Measurements from ENCODE around the gene BBS7. TPM values are rescaled to one million over a fixed set of nuclear protein-coding genes. Genes with fewer than 3 reads are reported as not detected.
A peak's percentile ranks its signal among the peaks of the same experiment; 100 is the strongest.

BBS7 gene
- total and polyA plus RNA-seq, 9 of the 15 experiments (the other 6 are each of a cell fraction or from before 2014, with no cell fraction given) = 13.4 to 25.8 (median 16.4) TPM

GRCh38 chr4:121800961-121801714 is 69.1 kb downstream of the BBS7 start, which contains the start of gene EXOSC9 (continued):
- peak; percentile 54; the same call in 1 of the 2 replicates for TF ChIP-seq CHAMP1 (IDR thresholded peaks at IDR 0.05)
- peak; percentile 77; the same call in 1 of the 2 replicates for TF ChIP-seq ELF1 (tag; IDR thresholded peaks at IDR 0.05)
- peak; percentile 73 for TF ChIP-seq BRD9 (IDR thresholded peaks at IDR 0.05; ENCODE audit: low read depth, partially characterized antibody)
- peak; percentile 83; a peak in 1 of 4 replicates for TF ChIP-seq SIN3A (IDR thresholded peaks at IDR 0.05; ENCODE audit: borderline replicate concordance in 2 of 2, control insufficient read depth in 1 of 2, low read depth in 2 of 2, low read length in 2 of 2)
- TF ChIP-seq SNAPC5 (CRISPR knock-in tag; IDR thresholded peaks at IDR 0.05) = no peak
- peak; percentile 58 for TF ChIP-seq TEAD4 (IDR thresholded peaks at IDR 0.05; ENCODE audit: low read length)
- no peak for TF ChIP-seq TEAD4 (CRISPR knock-in tag; IDR thresholded peaks at IDR 0.05; ENCODE audit: borderline replicate concordance)
- peak; percentile 59 for TF ChIP-seq SOX6 (IDR thresholded peaks at IDR 0.05)
- no peak for TF ChIP-seq RFX1 (IDR thresholded peaks at IDR 0.05)
- peak; percentile 59 for TF ChIP-seq SMARCA4 (IDR thresholded peaks at IDR 0.05)
- peak; percentile 79 for TF ChIP-seq SAP30 (IDR thresholded peaks at IDR 0.05; ENCODE audit: borderline replicate concordance, insufficient read depth, low read depth, low read length, poor library complexity, severe bottlenecking)
- peak; percentile 80; the same call in 1 of the 2 replicates for TF ChIP-seq POLR2AphosphoS2 (IDR thresholded peaks at IDR 0.05; ENCODE audit: low read length)
- TF ChIP-seq CUX1 (CRISPR knock-in tag; IDR thresholded peaks at IDR 0.05) = no peak
- peak; percentile 92; the same call in 1 of the 2 replicates for TF ChIP-seq BRD4 (IDR thresholded peaks at IDR 0.05)
- TF ChIP-seq MYNN (IDR thresholded peaks at IDR 0.05) = no peak
- TF ChIP-seq MYNN (CRISPR knock-in tag; IDR thresholded peaks at IDR 0.05) = no peak
- no peak for TF ChIP-seq TCF7 (IDR thresholded peaks at IDR 0.05; ENCODE audit: borderline replicate concordance)
- TF ChIP-seq NFIX (CRISPR knock-in tag; IDR thresholded peaks at IDR 0.05; ENCODE audit: low read depth) = no peak
- TF ChIP-seq ZNF197 (CRISPR knock-in tag; IDR thresholded peaks at IDR 0.05; ENCODE audit: low read depth) = 0 out of 2 replicates have a peak, but pooled peaks have one; percentile 24
- no peak for TF ChIP-seq RBM34 (IDR thresholded peaks at IDR 0.05; ENCODE audit: borderline replicate concordance, insufficient read depth, low read length)
- no peak for TF ChIP-seq ZNF589 (CRISPR knock-in tag; IDR thresholded peaks at IDR 0.05; ENCODE audit: low read depth)
- TF ChIP-seq LARP7 (IDR thresholded peaks at IDR 0.05) = no peak
